Fibroblast of lung (primary cell): ENCODE measurements around the gene PRRG2. TPM values are rescaled to one million over a fixed set of nuclear protein-coding genes. Genes with fewer than 3 reads are reported as not detected.

Source experiments
- DNase-seq, 2 donors: peaks; one replicate each; pipeline versions ENCODE4 v3.0.0 to v3.0.0-alpha.2; 2010; ENCODE audit warnings: low read depth in 2 of 2
- H2AFZ ChIP-seq: 2 replicates; pipeline ENCODE4 v1.5.1; 2012; ENCODE audit warnings: low read length, control low read depth, inconsistent platforms
- H3K27ac ChIP-seq: 2 replicates; pipeline ENCODE4 v1.5.1; 2011; ENCODE audit warnings: low read length, control low read depth; ENCODE audit not compliant: insufficient read depth
- H3K27me3 ChIP-seq: 2 replicates; pipeline ENCODE4 v1.5.1; 2011; ENCODE audit warnings: mild to moderate bottlenecking, low read length; ENCODE audit not compliant: control insufficient read depth, insufficient read depth
- H3K36me3 ChIP-seq: 2 replicates; pipeline ENCODE4 v1.5.1; 2011; ENCODE audit warnings: low read length; ENCODE audit not compliant: control insufficient read depth, insufficient read depth
- H3K4me1 ChIP-seq: 2 replicates; pipeline ENCODE4 v1.5.1; 2011; ENCODE audit warnings: low read length; ENCODE audit not compliant: control insufficient read depth, insufficient read depth; ENCODE audit errors: extremely low read depth
- H3K4me2 ChIP-seq: 2 replicates; pipeline ENCODE4 v1.5.1; 2011; ENCODE audit warnings: low read length, control low read depth; ENCODE audit not compliant: insufficient read depth; ENCODE audit errors: extremely low read depth
- H3K4me3 ChIP-seq, 4 experiments: fragments of 200-600 bp in 1 of 4; sonication (generic) in 1 of 4; replicated peaks in 1 of 4; 2 replicates each; pipeline ENCODE4 v1.5.1; 2011 to 2016; ENCODE audit warnings: low read length in 4 of 4, low read depth in 3 of 4, mild to moderate bottlenecking in 3 of 4, control low read depth in 2 of 4, inconsistent platforms in 1 of 4, mixed read lengths in 1 of 4; ENCODE audit not compliant: insufficient read depth in 1 of 4; ENCODE audit errors: control extremely low read depth in 1 of 4
- H3K79me2 ChIP-seq: 2 replicates; pipeline ENCODE4 v1.5.1; 2012; ENCODE audit warnings: mild to moderate bottlenecking, low read length, inconsistent platforms; ENCODE audit not compliant: control insufficient read depth, insufficient read depth
- H3K9ac ChIP-seq: 2 replicates; pipeline ENCODE4 v1.5.1; 2011; ENCODE audit warnings: mild to moderate bottlenecking, low read length, control low read depth; ENCODE audit not compliant: insufficient read depth
- H3K9me3 ChIP-seq: 2 replicates; pipeline ENCODE4 v1.5.1; 2012; ENCODE audit warnings: low read depth, low read length; ENCODE audit not compliant: control insufficient read depth, insufficient read depth
- H4K20me1 ChIP-seq: 2 replicates; pipeline ENCODE4 v1.5.1; 2011; ENCODE audit warnings: low read length; ENCODE audit not compliant: control insufficient read depth, insufficient read depth; ENCODE audit errors: extremely low read depth
- EZH2 ChIP-seq: IDR thresholded peaks from 2 replicates; pipeline ENCODE4 v1.5.1; 2012; ENCODE audit warnings: low read length, control low read depth, mild to moderate bottlenecking; ENCODE audit errors: missing control alignments
- polyA plus RNA-seq, 2 donors: library from polyadenylated mRNA; depleted of rRNA in 1 of 2; stranded (reverse) in 1 of 2; unstranded in 1 of 2; fragments of >200 nt; gene quantifications; 2 replicates each; pipeline ENCODE4 v1.2.1, GENCODE V29; 2011 to 2012; ENCODE audit warnings: missing spikeins in 1 of 2
- total RNA-seq: library from RNA; depleted of rRNA; stranded (reverse); fragments of >200 nt; gene quantifications from 2 replicates; pipeline ENCODE4 v1.2.1, GENCODE V29; 2014
- TF ChIP-seq, protein P1 (sequence below), 2 donors: IDR thresholded peaks in 1 of 2; conservative IDR thresholded peaks in 1 of 2; 1 replicate in 1 of 2; 2 replicates in 1 of 2; pipeline ENCODE4 v1.5.1; 2011 to 2012; ENCODE audit warnings: low read length in 2 of 2, control low read depth in 1 of 2, inconsistent platforms in 1 of 2, low read depth in 1 of 2, mild to moderate bottlenecking in 1 of 2

Gene PRRG2
- total and polyA plus RNA-seq, 2 donors (not counting 1 experiment from before 2014, with no cell fraction given) = 0.17 TPM; not detected in 1

DNA sequence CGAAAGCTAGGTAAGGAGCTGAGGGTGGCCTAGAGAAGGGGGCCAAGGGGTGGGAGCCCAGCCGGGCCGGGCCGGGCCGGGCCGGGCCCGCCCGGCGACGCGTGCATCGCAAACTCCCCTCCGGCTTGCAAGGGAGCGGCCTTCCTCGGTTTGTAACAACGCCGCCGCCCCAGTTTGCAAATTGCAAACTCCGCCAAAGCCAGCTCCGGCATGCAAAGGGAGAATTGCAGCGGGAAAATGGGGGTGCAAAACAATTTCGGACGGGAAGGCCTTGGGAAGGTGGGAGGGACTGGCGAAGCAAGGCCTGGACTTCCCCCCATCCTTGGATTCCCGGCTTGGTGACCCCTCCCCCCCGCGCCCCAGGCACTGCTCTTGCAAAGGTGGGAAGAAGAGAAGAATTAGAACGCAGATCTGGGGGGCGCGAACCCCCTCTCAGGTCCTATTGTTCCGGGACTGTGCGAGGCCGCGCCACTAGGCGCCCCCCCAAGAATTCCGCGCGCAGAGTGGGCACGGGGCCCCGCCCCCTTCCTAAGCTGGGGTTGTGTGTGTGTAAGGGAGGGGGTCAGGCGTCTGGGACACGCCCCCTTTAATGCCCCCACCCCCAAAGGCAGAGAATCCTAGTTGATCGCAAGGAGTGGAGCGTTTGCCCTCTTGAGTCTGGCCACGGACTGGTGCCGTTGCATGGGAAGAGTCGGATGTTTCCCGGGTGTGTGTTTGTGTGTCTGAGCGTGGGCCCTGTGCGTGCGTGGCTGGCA is 10.8 kb downstream of the PRRG2 start:
- no peaks in the 10 kb centered on the region for H4K20me1 ChIP-seq
- peaks cover 25% of the 10 kb centered on the region for H3K79me2 ChIP-seq
- peak overlapping the region; percentile 54 for H3K27ac ChIP-seq
- H3K4me2 ChIP-seq = peak overlapping the region; percentile 96
- H3K4me1 ChIP-seq = peaks cover 6% of the 10 kb centered on the region
- no peak overlapping the region for H2AFZ ChIP-seq
- H3K9me3 ChIP-seq = no peaks in the 10 kb centered on the region
- H3K9ac ChIP-seq = peak overlapping the region; percentile 50
- DNase-seq = peak; percentile 38 to 49
- no peak for TF ChIP-seq EZH2
- TF ChIP-seq, protein P1, sequence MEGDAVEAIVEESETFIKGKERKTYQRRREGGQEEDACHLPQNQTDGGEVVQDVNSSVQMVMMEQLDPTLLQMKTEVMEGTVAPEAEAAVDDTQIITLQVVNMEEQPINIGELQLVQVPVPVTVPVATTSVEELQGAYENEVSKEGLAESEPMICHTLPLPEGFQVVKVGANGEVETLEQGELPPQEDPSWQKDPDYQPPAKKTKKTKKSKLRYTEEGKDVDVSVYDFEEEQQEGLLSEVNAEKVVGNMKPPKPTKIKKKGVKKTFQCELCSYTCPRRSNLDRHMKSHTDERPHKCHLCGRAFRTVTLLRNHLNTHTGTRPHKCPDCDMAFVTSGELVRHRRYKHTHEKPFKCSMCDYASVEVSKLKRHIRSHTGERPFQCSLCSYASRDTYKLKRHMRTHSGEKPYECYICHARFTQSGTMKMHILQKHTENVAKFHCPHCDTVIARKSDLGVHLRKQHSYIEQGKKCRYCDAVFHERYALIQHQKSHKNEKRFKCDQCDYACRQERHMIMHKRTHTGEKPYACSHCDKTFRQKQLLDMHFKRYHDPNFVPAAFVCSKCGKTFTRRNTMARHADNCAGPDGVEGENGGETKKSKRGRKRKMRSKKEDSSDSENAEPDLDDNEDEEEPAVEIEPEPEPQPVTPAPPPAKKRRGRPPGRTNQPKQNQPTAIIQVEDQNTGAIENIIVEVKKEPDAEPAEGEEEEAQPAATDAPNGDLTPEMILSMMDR (conservative IDR thresholded peaks at IDR 0.05 in 1 of 2, IDR thresholded peaks at IDR 0.05 in 1 of 2; ENCODE audit: low read depth in 1 of 2, low read length in 2 of 2) = no peak
- H3K27me3 ChIP-seq = no peaks in the 10 kb centered on the region
- peak overlapping the region; percentile 72 to 90 (median 84) for H3K4me3 ChIP-seq
- H3K36me3 ChIP-seq = peaks cover 15% of the 10 kb centered on the region

DNA sequence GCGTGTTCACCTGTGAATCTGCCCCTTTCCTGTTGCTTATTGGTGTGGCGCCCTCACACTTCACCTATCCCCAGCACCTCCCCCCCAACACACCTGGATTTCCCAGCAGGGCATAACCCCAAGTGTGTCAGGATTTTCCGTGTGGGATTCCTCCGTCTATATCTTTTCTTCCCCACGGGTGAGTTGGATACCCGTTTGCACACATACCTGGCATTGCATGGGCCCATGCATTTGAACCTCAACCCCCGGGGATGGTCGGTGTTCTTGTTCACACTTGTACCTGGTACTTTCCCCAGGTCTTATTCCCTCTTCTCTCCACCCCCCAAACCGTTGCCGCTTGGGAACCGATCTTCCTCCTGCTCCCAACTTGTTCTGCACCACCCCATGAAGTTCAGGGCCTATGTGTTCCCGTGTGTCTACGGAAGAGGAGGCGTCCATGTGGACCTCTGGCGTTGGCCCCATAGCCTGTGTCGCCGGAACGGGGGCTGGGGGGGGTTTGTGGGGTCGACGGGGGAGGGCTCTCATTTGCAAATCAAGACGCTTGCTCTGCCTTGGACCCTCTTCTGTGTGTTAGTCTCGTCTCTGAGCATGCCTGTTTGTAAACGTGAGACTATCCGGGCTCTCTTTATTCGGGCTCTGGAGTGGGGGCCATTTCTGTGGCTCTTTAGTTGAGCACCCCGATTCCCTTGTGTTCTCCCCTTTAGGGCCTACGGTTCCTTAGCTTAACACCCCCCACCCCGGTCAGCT is 11.5 kb downstream of the PRRG2 start:
- TF ChIP-seq, protein P1 (conservative IDR thresholded peaks at IDR 0.05 in 1 of 2, IDR thresholded peaks at IDR 0.05 in 1 of 2; ENCODE audit: low read depth in 1 of 2, low read length in 2 of 2) = no peak
- TF ChIP-seq EZH2 = no peak
- peaks cover 21% of the 10 kb centered on the region for H3K36me3 ChIP-seq
- H2AFZ ChIP-seq = no peak overlapping the region
- peak overlapping the region; percentile 54 for H3K27ac ChIP-seq
- H3K79me2 ChIP-seq = peaks cover 25% of the 10 kb centered on the region
- H3K4me1 ChIP-seq = peaks cover 6% of the 10 kb centered on the region
- no peaks in the 10 kb centered on the region for H3K9me3 ChIP-seq
- H3K27me3 ChIP-seq = no peaks in the 10 kb centered on the region
- H3K9ac ChIP-seq = peak overlapping the region; percentile 50
- peak overlapping the region; percentile 96 for H3K4me2 ChIP-seq
- H3K4me3 ChIP-seq = peak overlapping the region; percentile 72 to 90 (median 84)
- H4K20me1 ChIP-seq = no peaks in the 10 kb centered on the region
- DNase-seq = no peak
